NCI-H748 (cell line): ENCODE measurements around the gene CCSER1.

Experiments
- DNase-seq: peaks from one replicate; lab custom pipeline; 2025; ENCODE audit not compliant: unreplicated experiment; lab: John Stamatoyannopoulos, UW

Gene CCSER1

GRCh38 chr4:91233164-91233563, 1106.0 kb downstream of the CCSER1 start:
- no peak for DNase-seq

- DNase-seq = no peak
Measured at GRCh38 chr4:91243132-91243531, 1115.9 kb downstream of the CCSER1 start.

DNA sequence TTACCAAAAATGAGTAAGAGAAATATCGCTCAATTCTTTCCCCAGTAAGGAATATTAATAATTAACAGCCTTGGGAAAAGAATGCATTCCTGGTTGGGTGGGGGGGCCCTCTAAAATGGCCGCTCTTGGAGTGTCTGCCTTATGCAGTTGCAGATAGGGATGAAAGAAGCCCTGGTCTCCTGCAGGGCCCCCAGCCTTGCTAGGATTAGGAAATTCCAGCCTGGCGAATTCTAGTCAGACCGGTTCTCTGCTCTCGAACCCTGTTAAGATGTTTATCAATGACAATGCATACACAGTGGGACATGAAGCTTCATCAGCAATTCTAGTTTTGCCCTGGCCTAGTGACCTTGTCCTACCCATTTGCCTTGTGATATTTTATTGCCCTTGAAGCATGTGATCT, 1128.8 kb downstream of the CCSER1 start:
- DNase-seq = peak; percentile 5

- DNase-seq = no peak
Measured at GRCh38 chr4:91256751-91257150, 1129.6 kb downstream of the CCSER1 start.

DNA sequence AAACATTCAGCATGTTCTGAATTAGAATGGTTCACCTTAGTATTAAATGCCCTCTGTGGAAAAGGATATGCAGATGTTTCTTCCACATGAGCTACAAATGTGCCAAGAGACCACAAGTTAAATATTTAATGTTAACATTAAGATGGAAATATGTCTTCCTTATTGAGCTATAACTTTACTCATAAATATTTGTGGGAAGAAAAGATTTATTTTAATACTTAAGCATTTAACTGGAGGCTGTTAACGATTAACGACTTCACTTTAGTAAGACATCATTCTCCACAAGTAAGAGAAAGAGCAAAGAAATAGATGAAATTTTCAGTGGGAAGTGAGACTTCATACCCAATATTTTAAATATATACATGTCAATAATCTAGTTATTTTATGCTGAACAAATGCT, 1130.5 kb downstream of the CCSER1 start:
- DNase-seq = no peak

DNA sequence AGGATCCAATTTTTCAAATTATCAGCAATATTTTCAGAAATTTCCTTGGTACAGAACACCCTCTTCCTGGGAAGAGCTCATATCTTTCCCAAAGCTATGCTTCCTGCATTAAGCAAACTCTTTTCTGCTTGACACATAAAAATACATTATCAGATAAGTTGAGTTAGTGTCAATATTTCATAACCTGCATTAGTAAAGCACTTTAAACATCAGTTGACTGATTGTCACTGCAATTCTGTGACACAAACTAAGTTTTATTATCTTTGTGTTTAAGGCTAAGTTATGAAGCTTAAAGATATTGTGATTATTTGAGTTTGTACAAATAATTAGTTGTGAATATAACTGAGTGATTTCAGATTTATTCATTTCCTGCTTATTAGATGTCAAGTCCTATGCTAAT, 1131.1 kb downstream of the CCSER1 start:
- no peak for DNase-seq

DNA sequence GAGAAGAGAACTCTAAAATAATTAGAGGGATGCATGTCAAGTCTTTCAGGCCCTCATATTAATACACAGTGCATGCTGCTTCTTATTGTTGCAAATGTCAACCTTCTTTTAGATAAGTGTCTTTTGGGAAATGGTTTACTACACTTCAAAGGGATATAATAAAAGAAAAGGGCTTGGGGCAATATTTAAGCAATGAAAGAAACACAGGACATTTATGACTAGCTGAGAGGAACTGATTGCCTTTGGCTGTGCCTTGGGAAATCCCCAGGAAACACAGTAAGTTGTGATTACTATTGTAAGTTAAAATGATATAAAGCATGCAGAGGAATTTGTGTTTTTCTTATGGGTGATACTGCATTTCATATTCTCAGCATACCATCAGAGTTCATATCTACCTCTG, 1140.3 kb downstream of the CCSER1 start:
- peak; percentile 2 for DNase-seq

GRCh38 chr4:91268481-91268880, 1141.3 kb downstream of the CCSER1 start:
- peak; percentile 3 for DNase-seq

GRCh38 chr4:91268913-91269312, 1141.7 kb downstream of the CCSER1 start:
- DNase-seq = no peak

- DNase-seq = no peak
Measured at GRCh38 chr4:91279899-91280298, 1152.7 kb downstream of the CCSER1 start.

DNA sequence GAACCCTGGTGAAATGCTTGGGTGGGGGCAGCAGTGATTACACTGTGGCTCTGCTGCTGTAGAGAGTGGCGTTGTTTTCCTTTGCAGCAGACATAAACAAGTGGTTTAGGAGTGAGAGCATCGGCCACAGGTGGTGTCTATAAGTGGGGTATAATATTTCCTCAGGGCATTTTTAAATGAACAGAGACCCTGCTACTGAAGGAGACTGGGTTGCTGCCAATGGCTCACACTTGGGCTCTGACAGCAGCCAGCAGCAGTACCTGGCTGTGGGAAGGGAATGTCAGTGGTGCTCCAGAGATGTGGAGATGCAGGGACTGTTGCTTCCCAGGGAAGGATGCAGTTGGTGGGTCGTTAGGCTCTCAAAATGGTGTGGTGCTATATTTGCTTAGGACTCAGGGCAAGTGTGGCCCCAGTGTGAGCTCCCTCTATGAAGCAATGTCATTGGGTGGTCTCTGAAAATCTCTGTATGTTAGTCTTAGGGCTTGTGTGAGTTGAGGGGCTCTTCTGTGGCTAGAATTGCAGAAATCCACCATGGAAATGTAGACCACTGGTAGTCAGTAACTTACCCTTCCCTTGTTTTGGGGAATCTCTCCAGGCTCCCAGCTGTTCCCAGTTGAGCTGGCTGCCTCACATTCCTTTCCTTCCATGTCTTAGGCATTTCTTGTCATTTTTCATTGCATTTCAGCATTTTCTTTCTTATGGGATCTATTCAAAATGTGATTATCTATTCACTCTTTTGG, 1153.5 kb downstream of the CCSER1 start:
- DNase-seq = peak; percentile 50

DNA sequence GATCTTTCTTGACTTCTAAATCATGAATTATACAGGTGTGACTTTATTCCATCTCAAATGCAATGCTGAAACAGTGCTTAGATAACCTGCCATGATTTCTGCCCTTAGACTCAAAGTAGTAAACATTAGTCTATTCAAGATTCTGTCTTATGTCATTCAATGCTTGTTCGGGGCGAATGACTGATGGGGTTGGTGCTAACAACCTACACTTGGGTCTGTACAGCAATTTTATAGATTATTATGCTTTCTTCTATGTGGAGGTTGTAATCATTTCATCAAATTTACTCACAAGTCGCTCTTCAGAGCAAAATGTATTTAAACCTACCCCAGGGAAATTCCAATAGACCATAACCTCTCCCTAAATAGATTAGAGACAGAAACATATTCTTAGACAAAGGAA, 1155.0 kb downstream of the CCSER1 start:
- DNase-seq = no peak

GRCh38 chr4:91283726-91284230, 1156.6 kb downstream of the CCSER1 start:
- DNase-seq = no peak

DNA sequence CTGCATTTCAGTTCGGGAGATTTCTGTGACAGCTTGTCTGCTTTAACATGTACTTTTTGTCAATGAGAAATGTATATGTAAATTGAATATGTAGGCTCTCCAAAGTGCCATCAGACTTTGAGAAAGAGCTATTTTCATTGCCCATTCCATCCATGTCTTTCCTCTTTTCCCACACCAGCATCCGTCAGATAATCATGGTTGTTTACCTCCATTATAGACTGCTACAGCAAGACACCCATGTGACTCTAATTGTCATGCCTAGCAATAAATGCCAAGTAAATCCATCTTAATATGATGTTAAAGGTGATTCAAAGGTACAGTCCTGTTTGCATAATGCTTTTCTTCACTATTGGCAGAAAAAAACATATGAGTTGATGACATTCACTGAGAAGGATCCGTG, 1157.3 kb downstream of the CCSER1 start:
- no peak for DNase-seq

- no peak for DNase-seq
Measured at GRCh38 chr4:91285487-91285886, 1158.3 kb downstream of the CCSER1 start.

DNA sequence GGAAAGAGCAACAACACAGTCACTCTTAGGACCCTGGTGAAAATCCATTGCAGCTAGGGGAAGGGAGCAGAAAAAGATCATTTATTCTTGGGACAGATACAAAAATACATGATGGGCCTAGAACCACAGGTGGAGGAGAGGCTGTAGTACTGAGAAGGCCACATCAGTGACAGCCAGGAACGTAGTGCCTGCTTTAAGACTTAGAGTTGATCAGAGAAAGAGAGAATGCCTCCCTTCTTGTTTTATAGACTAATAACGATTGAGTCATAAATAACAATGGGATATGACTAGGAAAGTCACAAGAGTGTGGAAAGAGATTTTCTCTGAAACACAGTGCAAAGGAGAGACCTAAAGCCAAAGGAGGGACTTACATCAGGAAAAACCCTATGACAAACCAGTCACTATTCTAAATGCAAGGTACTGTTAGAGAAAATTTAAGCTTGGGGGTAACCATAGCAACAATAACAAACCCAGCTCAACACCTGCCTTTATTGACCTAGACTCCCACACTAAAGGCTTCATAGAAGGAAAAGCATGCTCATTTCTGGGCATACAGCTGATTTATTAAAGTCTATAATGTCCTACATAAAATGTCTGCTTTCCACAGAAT, 1161.6 kb downstream of the CCSER1 start:
- peak; percentile 90 for DNase-seq

DNA sequence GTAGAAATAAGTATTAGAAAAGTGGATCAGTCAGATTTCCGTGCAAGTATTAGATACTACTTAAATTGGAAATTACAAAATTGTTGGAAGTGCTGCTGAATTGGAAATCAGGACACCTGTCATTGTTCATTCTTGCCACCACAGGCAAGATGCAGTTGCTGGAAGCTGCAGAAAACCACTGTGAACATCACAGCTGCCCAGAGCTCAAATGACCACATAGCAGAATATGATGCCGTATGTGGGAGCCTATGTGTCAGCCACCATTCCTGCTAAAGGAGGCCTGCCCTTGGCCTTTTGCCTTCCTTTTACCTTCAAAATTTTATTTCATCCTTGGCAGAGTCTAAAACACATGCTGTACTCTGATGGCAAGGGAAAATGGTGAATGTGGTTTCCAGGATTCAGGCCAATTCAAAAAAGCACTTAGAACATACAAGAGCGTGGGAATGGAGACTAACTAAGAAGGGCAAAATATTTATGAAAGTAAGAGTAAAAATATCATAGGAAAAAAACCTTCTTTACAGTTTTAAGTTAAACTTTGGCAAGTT, 1171.0 kb downstream of the CCSER1 start:
- no peak for DNase-seq

DNA sequence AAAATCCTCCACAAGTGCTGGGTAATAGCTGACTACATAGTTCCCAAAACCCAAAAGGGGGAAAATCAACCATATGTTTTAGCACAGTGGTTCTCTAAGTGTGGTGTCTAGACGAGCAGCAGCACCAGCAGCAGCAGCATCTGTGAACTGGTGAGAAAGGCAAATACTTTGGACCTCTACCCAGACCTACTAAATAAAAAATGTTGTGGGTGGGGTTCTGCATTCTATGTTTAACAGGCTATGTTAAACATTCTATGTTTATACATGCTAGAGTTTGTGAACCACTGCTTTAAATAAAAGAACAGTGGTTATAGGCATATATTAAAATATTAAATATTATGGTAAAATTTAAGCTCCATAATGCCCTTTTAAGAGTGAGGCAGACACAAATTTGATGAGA, 1171.6 kb downstream of the CCSER1 start:
- no peak for DNase-seq

GRCh38 chr4:91302120-91302519, 1174.9 kb downstream of the CCSER1 start:
- DNase-seq = no peak

GRCh38 chr4:91304292-91304691, 1177.1 kb downstream of the CCSER1 start:
- no peak for DNase-seq

DNA sequence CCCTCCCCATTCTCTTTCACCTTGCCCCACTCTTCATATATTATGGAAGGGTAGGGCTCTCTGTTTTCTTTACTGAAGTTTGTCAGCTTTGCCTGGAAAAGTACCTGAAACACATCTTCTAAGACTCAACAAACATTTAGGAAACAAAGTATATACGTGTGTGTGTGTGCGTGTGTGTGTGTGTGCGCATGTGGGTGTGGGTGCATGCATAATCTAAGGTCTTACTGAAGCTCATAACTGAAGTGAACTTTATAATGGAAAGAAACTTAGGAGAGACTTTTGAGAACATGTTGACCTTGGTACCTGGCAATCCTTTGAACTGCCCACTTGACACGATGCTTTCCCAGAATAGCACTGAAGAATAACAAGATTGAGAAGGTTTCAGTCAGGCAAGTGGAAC, 1190.2 kb downstream of the CCSER1 start:
- no peak for DNase-seq

GRCh38 chr4:91319556-91320268, 1192.5 kb downstream of the CCSER1 start:
- peak; percentile 79 for DNase-seq
